GM18907 (cell line): ENCODE results near the gene ACOX1.

Experiments
- ATAC-seq: cut with Tn5 transposase; IDR thresholded peaks from one replicate; pipeline ENCODE4 v1.9.1; 2021; ENCODE audit warnings: mild to moderate bottlenecking, moderate library complexity; ENCODE audit not compliant: unreplicated experiment

Gene ACOX1

DNA sequence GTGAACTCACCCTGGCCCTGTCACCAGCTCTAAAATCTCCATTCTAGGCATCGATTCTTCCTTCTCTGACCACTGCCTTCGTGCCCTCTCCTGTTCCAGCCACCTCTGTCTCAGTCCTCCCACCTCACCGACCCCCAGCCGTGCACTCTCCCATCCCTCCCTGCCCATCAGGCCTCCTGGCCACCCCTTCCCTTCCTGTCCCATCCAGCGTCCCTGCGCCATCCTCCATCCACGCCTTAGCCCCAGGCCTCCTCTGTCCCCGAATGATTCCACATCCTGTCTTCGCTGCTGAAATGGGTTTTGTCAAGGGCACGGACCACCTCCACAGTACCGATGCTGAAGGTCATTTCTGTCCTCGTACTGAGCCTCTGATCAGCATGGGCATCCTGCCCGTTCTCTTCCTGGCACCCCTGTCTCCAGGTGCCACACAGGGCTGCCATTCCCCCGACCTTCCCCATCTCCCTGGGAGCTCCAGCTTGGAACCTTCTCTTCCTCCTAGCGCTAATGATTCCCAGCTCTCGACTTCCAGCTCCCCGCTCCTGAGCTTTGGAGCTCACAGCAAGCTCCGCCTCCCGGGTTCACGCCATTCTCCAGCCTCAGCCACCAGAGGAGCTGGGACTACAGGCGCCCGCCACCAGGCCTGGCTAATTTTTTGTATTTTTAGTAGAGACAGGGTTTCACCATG is 84.8 kb downstream of the ACOX1 start:
- no peak for ATAC-seq

GRCh38 chr17:75893305-75894048 is 85.5 kb downstream of the ACOX1 start:
- ATAC-seq: no peak

DNA sequence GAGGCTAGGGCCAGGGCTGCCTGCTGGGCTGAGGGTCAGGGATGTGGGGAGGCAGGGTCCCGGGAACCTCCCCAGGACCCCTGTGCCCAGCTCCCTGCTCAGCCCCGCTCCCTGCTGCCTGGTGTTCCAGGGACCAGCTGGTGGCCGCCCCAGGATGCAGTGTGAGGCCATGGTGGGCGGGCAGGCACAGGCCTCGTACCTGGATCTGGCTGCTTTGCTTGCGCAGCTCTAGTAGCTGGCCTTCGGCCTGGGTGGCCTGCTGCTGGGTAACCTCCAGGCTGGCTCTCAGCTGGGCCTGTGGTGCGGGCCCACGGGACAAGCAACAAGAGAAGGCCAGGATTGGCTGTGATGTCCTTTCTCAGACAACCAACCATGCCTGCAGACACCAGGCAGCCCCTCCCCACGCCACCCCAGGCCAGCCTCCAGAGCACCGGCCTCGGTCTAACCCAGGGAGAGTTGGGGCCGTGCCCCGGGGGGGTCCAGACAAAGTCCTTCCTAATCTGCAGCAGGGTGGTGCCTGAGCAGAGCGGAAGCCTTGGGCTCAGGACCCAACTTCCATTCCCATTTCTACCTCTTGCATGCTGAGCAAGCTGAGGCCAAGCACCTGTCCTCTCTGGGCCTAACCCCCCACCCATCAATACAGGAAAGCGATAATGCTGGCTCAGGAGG is 86.3 kb downstream of the ACOX1 start:
- ATAC-seq: no peak

DNA sequence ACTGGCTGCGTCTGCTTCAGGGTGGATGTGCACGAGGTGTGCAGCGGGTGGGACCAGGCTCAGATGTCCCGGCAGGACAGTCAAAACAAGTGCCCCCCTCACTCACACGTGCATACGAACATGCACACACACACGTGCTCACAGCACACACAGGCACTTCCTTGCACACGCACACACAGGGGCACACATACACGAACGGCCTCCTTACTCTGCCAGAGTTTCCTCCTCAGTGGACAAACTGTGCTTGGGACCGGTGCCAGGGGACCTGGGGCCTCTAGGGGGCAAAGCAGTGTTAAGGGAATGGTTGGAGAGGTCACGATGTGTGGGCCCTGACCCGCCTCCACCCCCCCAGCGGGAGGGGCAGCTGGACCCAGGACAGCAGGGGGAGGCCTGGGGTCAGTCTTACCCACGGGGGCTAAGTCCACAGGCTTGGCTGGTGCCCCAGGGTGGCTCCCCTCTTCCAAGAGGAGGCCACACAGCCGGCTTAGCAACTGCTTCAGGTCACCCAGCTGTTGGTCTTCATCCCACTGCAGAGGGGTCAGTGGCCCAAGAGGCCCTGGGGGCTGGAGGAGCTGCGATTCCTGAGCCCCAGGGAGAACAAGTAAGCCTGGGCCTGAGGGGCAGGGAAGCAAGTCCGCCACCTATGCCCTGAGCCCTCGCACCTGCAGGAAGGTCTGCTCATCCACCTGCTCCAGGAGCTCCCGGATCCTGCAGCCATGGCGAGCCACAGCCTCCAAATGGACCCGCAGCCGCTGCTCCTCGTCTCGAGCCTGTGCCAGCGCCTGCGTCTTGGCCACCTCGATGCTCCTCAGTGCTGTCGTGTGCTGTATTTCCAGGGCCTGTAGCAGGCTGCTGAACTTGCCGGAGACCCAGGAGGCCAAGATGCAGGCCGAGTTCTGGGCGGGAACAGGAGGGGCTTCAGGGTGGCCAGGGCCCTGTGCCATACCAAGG is 87.1 kb downstream of the ACOX1 start:
- ATAC-seq: no peak
